ENCODE measurements around the gene SP140. TPM values are rescaled to one million over a fixed set of nuclear protein-coding genes. Genes with fewer than 3 reads are reported as not detected.
A peak's percentile ranks its signal among the peaks of the same experiment; 100 is the strongest.

SP140 gene
- total RNA-seq, 2 donors from 2014 or later = 0.51 TPM; not detected in 1

DNA sequence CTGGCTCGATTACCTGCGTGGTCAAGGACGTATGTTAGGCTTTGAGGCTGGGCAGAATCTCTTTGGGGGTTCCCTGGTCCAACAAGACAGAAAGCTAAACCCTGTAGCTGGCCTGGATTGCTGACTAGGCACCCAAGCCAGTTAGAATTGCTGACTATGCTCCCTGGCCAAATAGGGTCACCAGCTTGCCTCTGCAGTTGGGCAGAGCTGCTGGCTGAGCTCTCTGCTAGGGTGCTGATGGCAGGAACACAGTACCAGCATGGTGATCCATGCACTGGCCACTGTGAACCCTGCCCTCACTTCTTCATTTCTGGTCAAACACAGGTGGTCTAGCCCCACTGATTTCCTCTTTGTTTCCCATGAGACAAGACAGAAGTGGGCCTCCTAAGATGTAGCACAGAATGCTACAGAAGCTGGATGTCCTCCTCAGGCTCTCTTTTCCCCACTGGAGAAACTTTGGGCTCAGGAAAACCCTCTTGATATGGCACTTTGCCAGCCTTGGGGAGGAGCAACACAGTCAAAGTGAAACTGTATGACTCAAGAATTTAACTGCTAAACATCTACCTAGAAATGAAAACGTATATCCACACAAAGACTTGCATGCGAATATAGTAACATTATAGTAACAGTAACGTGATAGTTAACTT is 122.2 kb downstream of the SP140 start:
- WGBS = 92% methylated on average over 6 of the region's 6 CpGs
- intact Hi-C loops (cut with DNase I) = no loop called here
- peak overlapping the region in 1 of 2 donors; percentile 64 for H3K27ac ChIP-seq

DNA sequence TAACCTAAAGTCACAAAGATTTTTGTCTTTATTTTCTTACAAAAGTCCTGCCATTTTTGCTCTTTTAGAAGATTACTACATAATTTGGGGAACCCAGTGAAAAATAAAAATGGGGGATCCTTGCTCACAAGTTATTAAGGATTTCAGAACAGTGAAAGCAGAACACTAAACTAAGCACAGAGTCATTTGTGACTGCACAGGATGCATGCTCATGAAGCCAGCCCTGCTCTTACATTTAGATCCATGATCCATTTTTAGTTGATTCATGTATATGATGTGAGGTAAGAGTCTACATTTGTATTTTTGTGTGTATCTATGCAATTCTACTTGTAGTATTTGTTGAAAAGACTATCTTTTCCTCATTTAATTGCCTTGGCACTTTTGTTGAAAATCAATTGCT is 123.3 kb downstream of the SP140 start:
- Histone ChIP-seq H3K36me3 (no peaks in the 10 kb centered on the region), H3K27ac (no peak overlapping the region), H3K9me3 (no peaks in the 10 kb centered on the region), H3K27me3 (replicated peaks; ENCODE audit: insufficient read depth) (no peaks in the 10 kb centered on the region), H3K4me3 (no peak overlapping the region), H3K4me1 (replicated peaks) (no peaks in the 10 kb centered on the region)
- no peak for TF ChIP-seq POLR2A (IDR thresholded peaks at IDR 0.05)
- TF ChIP-seq, protein P1, sequence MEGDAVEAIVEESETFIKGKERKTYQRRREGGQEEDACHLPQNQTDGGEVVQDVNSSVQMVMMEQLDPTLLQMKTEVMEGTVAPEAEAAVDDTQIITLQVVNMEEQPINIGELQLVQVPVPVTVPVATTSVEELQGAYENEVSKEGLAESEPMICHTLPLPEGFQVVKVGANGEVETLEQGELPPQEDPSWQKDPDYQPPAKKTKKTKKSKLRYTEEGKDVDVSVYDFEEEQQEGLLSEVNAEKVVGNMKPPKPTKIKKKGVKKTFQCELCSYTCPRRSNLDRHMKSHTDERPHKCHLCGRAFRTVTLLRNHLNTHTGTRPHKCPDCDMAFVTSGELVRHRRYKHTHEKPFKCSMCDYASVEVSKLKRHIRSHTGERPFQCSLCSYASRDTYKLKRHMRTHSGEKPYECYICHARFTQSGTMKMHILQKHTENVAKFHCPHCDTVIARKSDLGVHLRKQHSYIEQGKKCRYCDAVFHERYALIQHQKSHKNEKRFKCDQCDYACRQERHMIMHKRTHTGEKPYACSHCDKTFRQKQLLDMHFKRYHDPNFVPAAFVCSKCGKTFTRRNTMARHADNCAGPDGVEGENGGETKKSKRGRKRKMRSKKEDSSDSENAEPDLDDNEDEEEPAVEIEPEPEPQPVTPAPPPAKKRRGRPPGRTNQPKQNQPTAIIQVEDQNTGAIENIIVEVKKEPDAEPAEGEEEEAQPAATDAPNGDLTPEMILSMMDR (IDR thresholded peaks at IDR 0.05) = no peak
- no peak for TF ChIP-seq POLR2AphosphoS5 (IDR thresholded peaks at IDR 0.05)
- intact Hi-C loops (cut with DNase I) = no loop called here
- no peak for DNase-seq (ENCODE audit: low spot score)

More for the DNA sequence above, 122.2 kb downstream of the SP140 start:
- Histone ChIP-seq H3K27me3 (replicated peaks; ENCODE audit: insufficient read depth) (no peaks in the 10 kb centered on the region), H3K4me1 (replicated peaks) (no peaks in the 10 kb centered on the region), H3K4me3 (no peak overlapping the region), H3K36me3 (no peaks in the 10 kb centered on the region), H3K9me3 (no peaks in the 10 kb centered on the region)
- no peak for DNase-seq (ENCODE audit: low spot score)
- no peak for TF ChIP-seq POLR2A (IDR thresholded peaks at IDR 0.05)
- TF ChIP-seq, protein P1 (IDR thresholded peaks at IDR 0.05) = no peak
- TF ChIP-seq POLR2AphosphoS5 (IDR thresholded peaks at IDR 0.05) = no peak

DNA sequence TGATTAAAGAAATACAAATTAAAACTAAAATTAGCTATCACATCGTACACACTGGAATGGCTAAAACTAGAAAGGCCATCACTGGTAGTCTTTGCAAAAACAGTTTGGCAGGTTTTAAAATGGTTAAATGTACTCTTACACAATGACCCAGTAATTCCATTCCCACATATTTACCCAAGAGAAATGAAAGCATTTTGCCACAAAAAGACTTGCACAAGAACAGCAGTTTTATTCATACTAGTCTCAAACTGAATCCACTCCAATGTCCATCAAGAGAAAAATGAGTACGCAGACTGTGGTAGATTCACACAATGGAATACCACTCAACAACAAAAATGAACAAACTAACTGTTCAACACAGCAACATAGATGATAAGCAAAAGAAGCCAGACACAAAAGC is 130.5 kb downstream of the SP140 start:
- WGBS = 61% methylated on average over 2 of the region's 2 CpGs
- Histone ChIP-seq H3K27ac (no peak overlapping the region), H3K9me3 (no peaks in the 10 kb centered on the region), H3K4me1 (replicated peaks) (no peaks in the 10 kb centered on the region), H3K27me3 (replicated peaks; ENCODE audit: insufficient read depth) (no peaks in the 10 kb centered on the region), H3K36me3 (no peaks in the 10 kb centered on the region), H3K4me3 (no peak overlapping the region)
- no peak for DNase-seq (ENCODE audit: low spot score)
- intact Hi-C loops (cut with DNase I) = no loop called here
- TF ChIP-seq, protein P1 (IDR thresholded peaks at IDR 0.05) = no peak
- TF ChIP-seq POLR2AphosphoS5 (IDR thresholded peaks at IDR 0.05) (no peak), POLR2A (IDR thresholded peaks at IDR 0.05) (no peak)

DNA sequence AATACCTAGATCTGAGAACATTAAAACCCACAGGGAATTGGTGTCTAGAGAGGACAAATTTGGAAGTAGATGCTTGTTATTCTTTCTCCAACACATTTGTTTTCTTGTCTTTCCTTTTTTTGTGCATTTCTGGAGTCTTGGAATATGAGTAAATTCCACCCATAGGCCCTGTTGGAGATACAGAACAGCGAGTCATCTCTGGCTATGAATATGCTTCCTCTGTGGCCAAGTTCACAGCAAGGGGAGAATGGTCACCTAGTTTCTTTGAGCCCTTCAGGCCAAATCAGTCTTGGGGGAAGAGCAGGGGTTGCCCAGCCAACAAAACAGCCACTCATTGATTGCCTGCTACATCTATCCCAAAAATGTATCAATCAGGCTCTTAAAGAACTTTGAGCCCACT is 132.8 kb downstream of the SP140 start:
- no peaks in the 10 kb centered on the region for H3K27me3 ChIP-seq (replicated peaks; ENCODE audit: insufficient read depth)
- H3K27ac ChIP-seq = no peak overlapping the region
- no peaks in the 10 kb centered on the region for H3K36me3 ChIP-seq
- no peak for DNase-seq (ENCODE audit: low spot score)
- 93% methylated on average over 1 of the region's 1 CpG for WGBS
- no peaks in the 10 kb centered on the region for H3K4me1 ChIP-seq (replicated peaks)
- intact Hi-C loops (cut with DNase I) = no loop called here
- H3K9me3 ChIP-seq = no peaks in the 10 kb centered on the region
- no peak for TF ChIP-seq POLR2A (IDR thresholded peaks at IDR 0.05)
- no peak for TF ChIP-seq POLR2AphosphoS5 (IDR thresholded peaks at IDR 0.05)
- TF ChIP-seq, protein P1 (IDR thresholded peaks at IDR 0.05) = no peak
- H3K4me3 ChIP-seq = no peak overlapping the region

DNA sequence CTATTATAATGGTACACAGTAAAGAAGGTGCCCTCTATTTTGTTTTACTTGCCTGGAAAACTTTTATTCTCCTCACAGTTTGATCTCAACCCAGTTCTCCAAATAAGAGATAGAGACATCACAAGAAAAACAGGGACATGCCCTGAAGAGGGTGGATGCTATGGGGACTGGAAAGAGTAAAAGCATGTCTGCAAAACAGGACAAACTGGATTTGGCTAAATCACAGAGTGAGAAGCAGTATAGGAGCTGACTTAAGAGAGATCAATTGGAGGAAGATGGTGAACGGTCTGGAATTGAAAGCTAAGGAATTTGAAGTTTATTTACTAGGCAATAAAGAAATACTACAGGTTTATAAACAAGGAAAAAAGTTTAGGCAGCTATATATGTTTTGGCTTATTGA is 134.5 kb downstream of the SP140 start:
- H3K9me3 ChIP-seq = no peaks in the 10 kb centered on the region
- DNase-seq (ENCODE audit: low spot score) = no peak
- H3K4me3 ChIP-seq = no peak overlapping the region
- no peaks in the 10 kb centered on the region for H3K4me1 ChIP-seq (replicated peaks)
- no peaks in the 10 kb centered on the region for H3K27me3 ChIP-seq (replicated peaks; ENCODE audit: insufficient read depth)
- no peak overlapping the region for H3K27ac ChIP-seq
- WGBS = 43% methylated on average over 1 of the region's 1 CpG
- intact Hi-C loops (cut with DNase I) = no loop called here
- TF ChIP-seq POLR2AphosphoS5 (IDR thresholded peaks at IDR 0.05) (no peak), POLR2A (IDR thresholded peaks at IDR 0.05) (no peak)
- TF ChIP-seq, protein P1 (IDR thresholded peaks at IDR 0.05) = no peak
- no peaks in the 10 kb centered on the region for H3K36me3 ChIP-seq
